Ovary (tissue), 3 donors: ENCODE results near the gene RAB34.

Experiments
- EP300 ChIP-seq: sonication (generic); formaldehyde crosslinking; IDR thresholded peaks from one replicate; pipeline ENCODE4 v1.6.1; 2017; ENCODE audit warnings: antibody characterized with exemption
- POLR2A ChIP-seq: fragments of 450-650 bp; IDR thresholded peaks from one replicate; pipeline ENCODE4 v1.6.1; 2017; ENCODE audit warnings: antibody characterized with exemption, mild to moderate bottlenecking, moderate library complexity
- TF ChIP-seq, protein P1 (sequence below), 3 donors: fragments of 450-650 bp in 2 of 3; fragments of 200-600 bp in 1 of 3; IDR thresholded peaks; one replicate each; pipeline versions ENCODE4 v1.5.1 to v1.8.0; 2016 to 2022; ENCODE audit warnings: antibody characterized with exemption in 3 of 3, mild to moderate bottlenecking in 1 of 3
- donor health status: DM: no; HTN: no; CAD: no.

DNA sequence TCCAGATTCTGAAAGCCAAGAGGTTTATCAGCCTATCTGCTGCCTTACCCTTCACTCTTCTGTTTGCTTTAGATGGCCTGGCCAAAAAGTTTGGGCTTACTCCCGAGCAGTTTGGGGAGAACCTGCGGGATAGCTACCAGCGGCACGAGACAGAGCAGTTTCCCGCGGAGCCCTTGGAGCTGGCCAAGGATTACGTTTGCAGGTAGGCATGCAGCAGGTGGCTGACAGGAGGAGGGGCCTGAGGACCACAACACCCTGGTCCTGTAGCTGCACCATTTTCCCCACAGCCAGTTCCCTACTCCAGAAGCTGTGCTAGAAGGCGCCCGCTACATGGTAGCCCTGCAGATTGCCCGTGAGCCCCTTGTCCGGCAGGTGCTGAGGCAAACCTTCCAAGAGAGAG is 35.0 kb downstream of the RAB34 start:
- no peak for TF ChIP-seq POLR2A
- TF ChIP-seq, protein P1, sequence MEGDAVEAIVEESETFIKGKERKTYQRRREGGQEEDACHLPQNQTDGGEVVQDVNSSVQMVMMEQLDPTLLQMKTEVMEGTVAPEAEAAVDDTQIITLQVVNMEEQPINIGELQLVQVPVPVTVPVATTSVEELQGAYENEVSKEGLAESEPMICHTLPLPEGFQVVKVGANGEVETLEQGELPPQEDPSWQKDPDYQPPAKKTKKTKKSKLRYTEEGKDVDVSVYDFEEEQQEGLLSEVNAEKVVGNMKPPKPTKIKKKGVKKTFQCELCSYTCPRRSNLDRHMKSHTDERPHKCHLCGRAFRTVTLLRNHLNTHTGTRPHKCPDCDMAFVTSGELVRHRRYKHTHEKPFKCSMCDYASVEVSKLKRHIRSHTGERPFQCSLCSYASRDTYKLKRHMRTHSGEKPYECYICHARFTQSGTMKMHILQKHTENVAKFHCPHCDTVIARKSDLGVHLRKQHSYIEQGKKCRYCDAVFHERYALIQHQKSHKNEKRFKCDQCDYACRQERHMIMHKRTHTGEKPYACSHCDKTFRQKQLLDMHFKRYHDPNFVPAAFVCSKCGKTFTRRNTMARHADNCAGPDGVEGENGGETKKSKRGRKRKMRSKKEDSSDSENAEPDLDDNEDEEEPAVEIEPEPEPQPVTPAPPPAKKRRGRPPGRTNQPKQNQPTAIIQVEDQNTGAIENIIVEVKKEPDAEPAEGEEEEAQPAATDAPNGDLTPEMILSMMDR (IDR thresholded peaks at IDR 0.05) = no peak
- no peak for TF ChIP-seq EP300
